ENCODE data around the gene MSL1. TPM values are rescaled to one million over a fixed set of nuclear protein-coding genes. Genes with fewer than 3 reads are reported as not detected.

MSL1 gene
- total and polyA plus RNA-seq, 2 of the 13 experiments (the other 11 are each of a cell fraction or from before 2014, with no cell fraction given), result 63.8 to 88.5 TPM

DNA sequence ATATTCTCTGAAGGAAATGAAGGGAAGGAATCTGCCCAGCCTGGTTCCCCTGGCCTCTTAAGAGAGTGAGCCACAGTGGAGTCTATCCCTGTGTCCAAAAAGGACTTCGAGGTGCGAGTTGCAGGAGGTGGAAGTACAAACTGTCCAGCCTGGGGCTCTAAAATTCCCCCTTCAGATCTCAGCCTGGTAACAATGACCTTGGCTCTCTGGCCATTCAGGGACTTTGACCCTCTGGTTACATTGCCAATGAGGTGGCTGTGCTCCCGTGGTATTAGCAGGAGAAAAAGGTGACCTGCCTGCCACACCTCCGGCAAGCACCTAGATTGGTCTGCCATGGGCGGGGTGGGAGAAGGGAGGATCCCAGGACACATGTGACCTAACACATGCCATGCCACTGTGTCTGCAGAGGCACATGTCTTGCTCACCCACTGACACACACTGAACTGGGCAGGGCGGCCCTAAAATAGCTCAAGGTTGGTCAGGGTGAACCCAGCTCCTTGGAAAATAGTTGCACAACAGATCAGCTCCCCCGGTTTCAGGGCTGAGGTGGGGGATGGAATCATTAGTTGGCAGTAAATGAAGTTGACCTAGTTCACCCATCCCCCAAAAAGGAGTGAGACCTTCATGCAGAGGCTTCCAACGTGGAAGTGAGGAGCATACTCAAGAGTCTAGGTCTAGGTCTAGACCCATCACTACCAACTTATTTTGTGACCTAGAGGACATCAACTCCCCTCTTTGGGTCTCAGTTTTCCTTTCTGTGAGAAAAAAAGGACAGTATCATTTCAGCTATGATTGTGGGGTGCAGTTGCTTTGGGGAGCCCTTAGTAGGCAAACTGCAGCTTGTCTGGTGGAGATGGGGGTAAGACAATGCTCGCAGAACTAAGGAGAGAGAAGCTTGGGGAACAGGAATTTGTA, 23.6 kb upstream of the MSL1 start (continued):
- TF ChIP-seq SATB2 (CRISPR knock-in tag; IDR thresholded peaks at IDR 0.05) (no peak; the same call in 1 of the 2 replicates), WIZ (CRISPR knock-in tag; IDR thresholded peaks at IDR 0.05) (0 out of 2 replicates have a peak, but pooled peaks have one; percentile 49), ZC3H4 (CRISPR knock-in tag; IDR thresholded peaks at IDR 0.05; ENCODE audit: borderline replicate concordance) (0 out of 2 replicates have a peak, but pooled peaks have one; percentile 12), ETV5 (CRISPR knock-in tag; IDR thresholded peaks at IDR 0.05; ENCODE audit: borderline replicate concordance) (peak; percentile 82; the same call in 1 of the 2 replicates), MTA1 (CRISPR knock-in tag; IDR thresholded peaks at IDR 0.05; ENCODE audit: borderline replicate concordance) (peak; percentile 66; the same call in 1 of the 2 replicates), YEATS2 (CRISPR knock-in tag; IDR thresholded peaks at IDR 0.05; ENCODE audit: borderline replicate concordance) (no peak), KDM5B (CRISPR knock-in tag; IDR thresholded peaks at IDR 0.05; ENCODE audit: borderline replicate concordance) (peak; percentile 97), ZNF616 (CRISPR knock-in tag; IDR thresholded peaks at IDR 0.05; ENCODE audit: low read depth) (peak; percentile 75; the same call in 1 of the 2 replicates), SRSF4 (IDR thresholded peaks at IDR 0.05; ENCODE audit: low read depth, low read length, poor library complexity, severe bottlenecking) (no peak)
- TF ChIP-seq, protein P1, sequence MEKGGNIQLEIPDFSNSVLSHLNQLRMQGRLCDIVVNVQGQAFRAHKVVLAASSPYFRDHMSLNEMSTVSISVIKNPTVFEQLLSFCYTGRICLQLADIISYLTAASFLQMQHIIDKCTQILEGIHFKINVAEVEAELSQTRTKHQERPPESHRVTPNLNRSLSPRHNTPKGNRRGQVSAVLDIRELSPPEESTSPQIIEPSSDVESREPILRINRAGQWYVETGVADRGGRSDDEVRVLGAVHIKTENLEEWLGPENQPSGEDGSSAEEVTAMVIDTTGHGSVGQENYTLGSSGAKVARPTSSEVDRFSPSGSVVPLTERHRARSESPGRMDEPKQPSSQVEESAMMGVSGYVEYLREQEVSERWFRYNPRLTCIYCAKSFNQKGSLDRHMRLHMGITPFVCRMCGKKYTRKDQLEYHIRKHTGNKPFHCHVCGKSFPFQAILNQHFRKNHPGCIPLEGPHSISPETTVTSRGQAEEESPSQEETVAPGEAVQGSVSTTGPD (CRISPR knock-in tag; IDR thresholded peaks at IDR 0.05), result peak; percentile 97
- TF ChIP-seq, protein P2, sequence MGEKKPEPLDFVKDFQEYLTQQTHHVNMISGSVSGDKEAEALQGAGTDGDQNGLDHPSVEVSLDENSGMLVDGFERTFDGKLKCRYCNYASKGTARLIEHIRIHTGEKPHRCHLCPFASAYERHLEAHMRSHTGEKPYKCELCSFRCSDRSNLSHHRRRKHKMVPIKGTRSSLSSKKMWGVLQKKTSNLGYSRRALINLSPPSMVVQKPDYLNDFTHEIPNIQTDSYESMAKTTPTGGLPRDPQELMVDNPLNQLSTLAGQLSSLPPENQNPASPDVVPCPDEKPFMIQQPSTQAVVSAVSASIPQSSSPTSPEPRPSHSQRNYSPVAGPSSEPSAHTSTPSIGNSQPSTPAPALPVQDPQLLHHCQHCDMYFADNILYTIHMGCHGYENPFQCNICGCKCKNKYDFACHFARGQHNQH (CRISPR knock-in tag; IDR thresholded peaks at IDR 0.05), result 0 out of 2 replicates have a peak, but pooled peaks have one; percentile 41
- TF ChIP-seq, protein P3, sequence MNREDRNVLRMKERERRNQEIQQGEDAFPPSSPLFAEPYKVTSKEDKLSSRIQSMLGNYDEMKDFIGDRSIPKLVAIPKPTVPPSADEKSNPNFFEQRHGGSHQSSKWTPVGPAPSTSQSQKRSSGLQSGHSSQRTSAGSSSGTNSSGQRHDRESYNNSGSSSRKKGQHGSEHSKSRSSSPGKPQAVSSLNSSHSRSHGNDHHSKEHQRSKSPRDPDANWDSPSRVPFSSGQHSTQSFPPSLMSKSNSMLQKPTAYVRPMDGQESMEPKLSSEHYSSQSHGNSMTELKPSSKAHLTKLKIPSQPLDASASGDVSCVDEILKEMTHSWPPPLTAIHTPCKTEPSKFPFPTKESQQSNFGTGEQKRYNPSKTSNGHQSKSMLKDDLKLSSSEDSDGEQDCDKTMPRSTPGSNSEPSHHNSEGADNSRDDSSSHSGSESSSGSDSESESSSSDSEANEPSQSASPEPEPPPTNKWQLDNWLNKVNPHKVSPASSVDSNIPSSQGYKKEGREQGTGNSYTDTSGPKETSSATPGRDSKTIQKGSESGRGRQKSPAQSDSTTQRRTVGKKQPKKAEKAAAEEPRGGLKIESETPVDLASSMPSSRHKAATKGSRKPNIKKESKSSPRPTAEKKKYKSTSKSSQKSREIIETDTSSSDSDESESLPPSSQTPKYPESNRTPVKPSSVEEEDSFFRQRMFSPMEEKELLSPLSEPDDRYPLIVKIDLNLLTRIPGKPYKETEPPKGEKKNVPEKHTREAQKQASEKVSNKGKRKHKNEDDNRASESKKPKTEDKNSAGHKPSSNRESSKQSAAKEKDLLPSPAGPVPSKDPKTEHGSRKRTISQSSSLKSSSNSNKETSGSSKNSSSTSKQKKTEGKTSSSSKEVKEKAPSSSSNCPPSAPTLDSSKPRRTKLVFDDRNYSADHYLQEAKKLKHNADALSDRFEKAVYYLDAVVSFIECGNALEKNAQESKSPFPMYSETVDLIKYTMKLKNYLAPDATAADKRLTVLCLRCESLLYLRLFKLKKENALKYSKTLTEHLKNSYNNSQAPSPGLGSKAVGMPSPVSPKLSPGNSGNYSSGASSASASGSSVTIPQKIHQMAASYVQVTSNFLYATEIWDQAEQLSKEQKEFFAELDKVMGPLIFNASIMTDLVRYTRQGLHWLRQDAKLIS (CRISPR knock-in tag; IDR thresholded peaks at IDR 0.05), result 0 out of 2 replicates have a peak, but pooled peaks have one; percentile 26
- TF ChIP-seq, protein P4, sequence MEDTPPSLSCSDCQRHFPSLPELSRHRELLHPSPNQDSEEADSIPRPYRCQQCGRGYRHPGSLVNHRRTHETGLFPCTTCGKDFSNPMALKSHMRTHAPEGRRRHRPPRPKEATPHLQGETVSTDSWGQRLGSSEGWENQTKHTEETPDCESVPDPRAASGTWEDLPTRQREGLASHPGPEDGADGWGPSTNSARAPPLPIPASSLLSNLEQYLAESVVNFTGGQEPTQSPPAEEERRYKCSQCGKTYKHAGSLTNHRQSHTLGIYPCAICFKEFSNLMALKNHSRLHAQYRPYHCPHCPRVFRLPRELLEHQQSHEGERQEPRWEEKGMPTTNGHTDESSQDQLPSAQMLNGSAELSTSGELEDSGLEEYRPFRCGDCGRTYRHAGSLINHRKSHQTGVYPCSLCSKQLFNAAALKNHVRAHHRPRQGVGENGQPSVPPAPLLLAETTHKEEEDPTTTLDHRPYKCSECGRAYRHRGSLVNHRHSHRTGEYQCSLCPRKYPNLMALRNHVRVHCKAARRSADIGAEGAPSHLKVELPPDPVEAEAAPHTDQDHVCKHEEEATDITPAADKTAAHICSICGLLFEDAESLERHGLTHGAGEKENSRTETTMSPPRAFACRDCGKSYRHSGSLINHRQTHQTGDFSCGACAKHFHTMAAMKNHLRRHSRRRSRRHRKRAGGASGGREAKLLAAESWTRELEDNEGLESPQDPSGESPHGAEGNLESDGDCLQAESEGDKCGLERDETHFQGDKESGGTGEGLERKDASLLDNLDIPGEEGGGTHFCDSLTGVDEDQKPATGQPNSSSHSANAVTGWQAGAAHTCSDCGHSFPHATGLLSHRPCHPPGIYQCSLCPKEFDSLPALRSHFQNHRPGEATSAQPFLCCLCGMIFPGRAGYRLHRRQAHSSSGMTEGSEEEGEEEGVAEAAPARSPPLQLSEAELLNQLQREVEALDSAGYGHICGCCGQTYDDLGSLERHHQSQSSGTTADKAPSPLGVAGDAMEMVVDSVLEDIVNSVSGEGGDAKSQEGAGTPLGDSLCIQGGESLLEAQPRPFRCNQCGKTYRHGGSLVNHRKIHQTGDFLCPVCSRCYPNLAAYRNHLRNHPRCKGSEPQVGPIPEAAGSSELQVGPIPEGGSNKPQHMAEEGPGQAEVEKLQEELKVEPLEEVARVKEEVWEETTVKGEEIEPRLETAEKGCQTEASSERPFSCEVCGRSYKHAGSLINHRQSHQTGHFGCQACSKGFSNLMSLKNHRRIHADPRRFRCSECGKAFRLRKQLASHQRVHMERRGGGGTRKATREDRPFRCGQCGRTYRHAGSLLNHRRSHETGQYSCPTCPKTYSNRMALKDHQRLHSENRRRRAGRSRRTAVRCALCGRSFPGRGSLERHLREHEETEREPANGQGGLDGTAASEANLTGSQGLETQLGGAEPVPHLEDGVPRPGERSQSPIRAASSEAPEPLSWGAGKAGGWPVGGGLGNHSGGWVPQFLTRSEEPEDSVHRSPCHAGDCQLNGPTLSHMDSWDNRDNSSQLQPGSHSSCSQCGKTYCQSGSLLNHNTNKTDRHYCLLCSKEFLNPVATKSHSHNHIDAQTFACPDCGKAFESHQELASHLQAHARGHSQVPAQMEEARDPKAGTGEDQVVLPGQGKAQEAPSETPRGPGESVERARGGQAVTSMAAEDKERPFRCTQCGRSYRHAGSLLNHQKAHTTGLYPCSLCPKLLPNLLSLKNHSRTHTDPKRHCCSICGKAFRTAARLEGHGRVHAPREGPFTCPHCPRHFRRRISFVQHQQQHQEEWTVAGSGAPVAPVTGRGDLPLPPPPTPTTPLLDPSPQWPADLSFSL (CRISPR knock-in tag; IDR thresholded peaks at IDR 0.05), result 0 out of 2 replicates have a peak, but pooled peaks have one; percentile 62
